T-cell (primary cell): ENCODE measurements around the gene KSR2. TPM values are rescaled to one million over a fixed set of nuclear protein-coding genes. Genes with fewer than 3 reads are reported as not detected.

ENCODE experiments used
- ATAC-seq, 4 experiments: fragments of 200-7000 bp in 3 of 4; fragments of 150-1000 bp in 1 of 4; cut with Tn5 transposase; replicated peaks in 1 of 4; 1 replicate in 3 of 4; 2 replicates in 1 of 4; pipeline ENCODE4 v1.10.0; 2021; ENCODE audit warnings: moderate library complexity in 3 of 4, mild to moderate bottlenecking in 2 of 4, moderate number of reproducible peaks in 1 of 4
- CTCF ChIA-PET, 2 donors: fragments of 300-600 bp; sonication (Branson Sonifier 250); formaldehyde crosslinking; loops; one replicate each; lab custom pipeline; 2022; ENCODE audit warnings: antibody characterized with exemption in 2 of 2; lab: Charles Lee
- POLR2A ChIA-PET, 2 donors: fragments of 300-600 bp; sonication (Branson Sonifier 250); formaldehyde crosslinking; loops; one replicate each; lab custom pipeline; 2022; ENCODE audit warnings: antibody characterized with exemption in 2 of 2; lab: Charles Lee
- DNase-seq, 35 experiments: peaks; one replicate each; pipeline versions ENCODE4 v3.0.0 to v3.0.0-alpha.2; 2013 to 2023
- H3K27ac ChIP-seq: one replicate; pipeline ENCODE4 v1.5.1; 2013; ENCODE audit warnings: low read length
- H3K27me3 ChIP-seq, 2 experiments: replicated peaks in 1 of 2; 1 replicate in 1 of 2; 2 replicates in 1 of 2; pipeline versions ENCODE4 v1.6.1 to v1.7.0; 2013; ENCODE audit warnings: low read length in 1 of 2, mixed read lengths in 1 of 2; ENCODE audit not compliant: control insufficient read depth in 2 of 2, insufficient read depth in 2 of 2; ENCODE audit errors: extremely low read depth in 1 of 2
- H3K36me3 ChIP-seq, 2 donors: 1 replicate in 1 of 2; 2 replicates in 1 of 2; pipeline versions ENCODE4 v1.6.1 to v1.7.0; 2013; ENCODE audit warnings: low read length in 1 of 2; ENCODE audit not compliant: control insufficient read depth in 2 of 2, insufficient read depth in 1 of 2; ENCODE audit errors: extremely low read depth in 1 of 2
- H3K4me1 ChIP-seq, 2 experiments: 1 replicate in 1 of 2; 2 replicates in 1 of 2; pipeline versions ENCODE4 v1.6.1 to v1.7.0; 2013; ENCODE audit warnings: low read length in 2 of 2, mixed read lengths in 1 of 2; ENCODE audit not compliant: insufficient read depth in 2 of 2, control insufficient read depth in 1 of 2; ENCODE audit errors: extremely low read depth in 1 of 2
- H3K4me3 ChIP-seq, 2 donors: 1 replicate in 1 of 2; 2 replicates in 1 of 2; pipeline versions ENCODE4 v1.5.1 to v1.7.0; 2013; ENCODE audit warnings: mild to moderate bottlenecking in 2 of 2, low read length in 1 of 2, moderate library complexity in 1 of 2; ENCODE audit not compliant: control insufficient read depth in 1 of 2; ENCODE audit errors: extremely low read depth in 1 of 2
- H3K9me3 ChIP-seq: 2 replicates; pipeline ENCODE4 v1.7.0; 2013
- H3K27ac Mint-ChIP-seq, 2 donors: one replicate each; pipeline ENCODE4 v1.8.0; 2020 to 2021; ENCODE audit warnings: mild to moderate bottlenecking in 2 of 2, mixed read lengths in 2 of 2
- H3K27me3 Mint-ChIP-seq, 2 donors: one replicate each; pipeline ENCODE4 v1.8.0; 2021 to 2022; ENCODE audit warnings: mixed read lengths in 2 of 2
- H3K36me3 Mint-ChIP-seq: one replicate; pipeline ENCODE4 v1.8.0; 2021; ENCODE audit warnings: mixed read lengths
- H3K4me1 Mint-ChIP-seq, 3 donors: one replicate each; pipeline ENCODE4 v1.8.0; 2020 to 2022; ENCODE audit warnings: mixed read lengths in 3 of 3, mild to moderate bottlenecking in 1 of 3
- H3K4me3 Mint-ChIP-seq, 3 donors: one replicate each; pipeline ENCODE4 v1.8.0; 2020 to 2022; ENCODE audit warnings: mild to moderate bottlenecking in 3 of 3, mixed read lengths in 3 of 3, moderate library complexity in 3 of 3
- H3K9me3 Mint-ChIP-seq, 3 donors: one replicate each; pipeline ENCODE4 v1.8.0; 2020 to 2022; ENCODE audit warnings: mixed read lengths in 3 of 3
- WGBS: methylation state at CpG from one replicate; pipeline ENCODE4 v1.1.5; 2013; ENCODE audit warnings: missing lambda C conversion rate; ENCODE audit not compliant: insufficient coverage; 5-methylcytosine and 5-hydroxymethylcytosine counted together
- total RNA-seq, 35 experiments: library from RNA in 6 of 35; stranded (reverse) in 6 of 35; fragments of 120-200 nt in 1 of 35; gene quantifications; one replicate each; pipeline versions ENCODE4 v1.2.1 to v1.2.4 and lab custom pipeline; 2013 to 2026

Gene KSR2
- total RNA-seq, 5 donors from 2014 or later (not counting 1 experiment from before 2014, with no cell fraction given), result 0.03 to 0.10 (median 0.06) TPM

- ATAC-seq (no peak), DNase-seq (no peak)
- H3K9me3 ChIP-seq, result no peaks in the 10 kb centered on the region
- Mint-ChIP-seq H3K36me3 (no peaks in the 10 kb centered on the region), H3K27me3 (peaks cover 0 to 2% of the 10 kb centered on the region in 2 donors), H3K4me1 (no peaks in the 10 kb centered on the region), H3K9me3 (peaks cover 0 to 14% (median 0%) of the 10 kb centered on the region in 3 donors), H3K27ac (no peak overlapping the region), H3K4me3 (no peak overlapping the region)
- 46% methylated on average over 5 of the region's 8 CpGs for WGBS
- no peak overlapping the region for H3K4me3 ChIP-seq
- no peaks in the 10 kb centered on the region for H3K36me3 ChIP-seq
- no peak overlapping the region for H3K27ac ChIP-seq
- no peaks in the 10 kb centered on the region for H3K4me1 ChIP-seq
- no peaks in the 10 kb centered on the region for H3K27me3 ChIP-seq
- POLR2A ChIA-PET, result no interaction called here
- CTCF ChIA-PET, result no interaction called here
Measured at GRCh38 chr12:117671734-117672133, 297.1 kb downstream of the KSR2 start.

- Histone ChIP-seq H3K4me3 (no peak overlapping the region), H3K9me3 (no peaks in the 10 kb centered on the region), H3K4me1 (no peaks in the 10 kb centered on the region), H3K36me3 (no peaks in the 10 kb centered on the region), H3K27me3 (peaks cover 0 to 4% of the 10 kb centered on the region in 2 experiments), H3K27ac (no peak overlapping the region)
- no peaks in the 10 kb centered on the region for H3K4me1 Mint-ChIP-seq
- no peaks in the 10 kb centered on the region for H3K27me3 Mint-ChIP-seq
- H3K36me3 Mint-ChIP-seq, result no peaks in the 10 kb centered on the region
- no peaks in the 10 kb centered on the region for H3K9me3 Mint-ChIP-seq
- no peak overlapping the region for H3K27ac Mint-ChIP-seq
- ChIA-PET CTCF (interaction anchor here in 1 of 2 donors (0.6 kb wide), 1 partner anchor 289 kb away, joined by 3 read pairs; no protein-coding TSS in a partner anchor), POLR2A (no interaction called here)
- H3K4me3 Mint-ChIP-seq, result no peak overlapping the region
- DNase-seq (no peak), ATAC-seq (no peak)
- 80% methylated on average over 3 of the region's 5 CpGs for WGBS
Measured at GRCh38 chr12:117664169-117664568, 304.6 kb downstream of the KSR2 start.

- no peak overlapping the region for H3K27ac Mint-ChIP-seq
- Histone ChIP-seq H3K36me3 (no peaks in the 10 kb centered on the region), H3K9me3 (no peaks in the 10 kb centered on the region), H3K27ac (no peak overlapping the region), H3K27me3 (peaks cover 0 to 4% of the 10 kb centered on the region in 2 experiments), H3K4me3 (no peak overlapping the region), H3K4me1 (no peaks in the 10 kb centered on the region)
- DNase-seq, result no peak
- POLR2A ChIA-PET, result no interaction called here
- peaks cover 0 to 6% (median 4%) of the 10 kb centered on the region in 3 donors for H3K9me3 Mint-ChIP-seq
- CTCF ChIA-PET, result no interaction called here
- no peak for ATAC-seq
- H3K27me3 Mint-ChIP-seq, result no peaks in the 10 kb centered on the region
- H3K4me3 Mint-ChIP-seq, result no peak overlapping the region
- H3K4me1 Mint-ChIP-seq, result no peaks in the 10 kb centered on the region
- no peaks in the 10 kb centered on the region for H3K36me3 Mint-ChIP-seq
- 40% methylated on average over 1 of the region's 8 CpGs for WGBS
Measured at GRCh38 chr12:117662620-117663395, 306.0 kb downstream of the KSR2 start.

GRCh38 chr12:117662220-117662619, 306.6 kb downstream of the KSR2 start:
- no peaks in the 10 kb centered on the region for H3K27me3 Mint-ChIP-seq
- DNase-seq (no peak), ATAC-seq (no peak)
- no peak overlapping the region for H3K27ac ChIP-seq
- H3K4me1 Mint-ChIP-seq, result no peaks in the 10 kb centered on the region
- peaks cover 0 to 4% of the 10 kb centered on the region in 2 experiments for H3K27me3 ChIP-seq
- H3K9me3 Mint-ChIP-seq, result peaks cover 0 to 8% (median 5%) of the 10 kb centered on the region in 3 donors
- no peaks in the 10 kb centered on the region for H3K9me3 ChIP-seq
- H3K36me3 Mint-ChIP-seq, result no peaks in the 10 kb centered on the region
- no peak overlapping the region for H3K27ac Mint-ChIP-seq
- no peak overlapping the region for H3K4me3 ChIP-seq
- ChIA-PET POLR2A (no interaction called here), CTCF (no interaction called here)
- no peaks in the 10 kb centered on the region for H3K36me3 ChIP-seq
- H3K4me1 ChIP-seq, result no peaks in the 10 kb centered on the region
- H3K4me3 Mint-ChIP-seq, result no peak overlapping the region
- no CpG with 5 or more reads among the region's 6 CpGs for WGBS

- Mint-ChIP-seq H3K27me3 (no peaks in the 10 kb centered on the region), H3K4me3 (no peak overlapping the region), H3K4me1 (no peaks in the 10 kb centered on the region), H3K27ac (no peak overlapping the region), H3K36me3 (no peaks in the 10 kb centered on the region), H3K9me3 (peaks cover 0 to 8% (median 5%) of the 10 kb centered on the region in 3 donors)
- H3K36me3 ChIP-seq, result no peaks in the 10 kb centered on the region
- ATAC-seq, result no peak
- H3K4me3 ChIP-seq, result no peak overlapping the region
- H3K4me1 ChIP-seq, result no peaks in the 10 kb centered on the region
- ChIA-PET POLR2A (no interaction called here), CTCF (no interaction called here)
- H3K27me3 ChIP-seq, result peaks cover 0 to 4% of the 10 kb centered on the region in 2 experiments
- H3K27ac ChIP-seq, result no peak overlapping the region
- 73% methylated on average over 1 of the region's 3 CpGs for WGBS
- H3K9me3 ChIP-seq, result no peaks in the 10 kb centered on the region
- no peak for DNase-seq
Measured at GRCh38 chr12:117661471-117661870, 307.3 kb downstream of the KSR2 start.

GRCh38 chr12:117660896-117661295, 307.9 kb downstream of the KSR2 start:
- ChIA-PET CTCF (no interaction called here), POLR2A (no interaction called here)
- H3K4me1 Mint-ChIP-seq, result no peaks in the 10 kb centered on the region
- no peaks in the 10 kb centered on the region for H3K4me1 ChIP-seq
- H3K27me3 ChIP-seq, result peaks cover 0 to 4% of the 10 kb centered on the region in 2 experiments
- peaks cover 0 to 8% (median 5%) of the 10 kb centered on the region in 3 donors for H3K9me3 Mint-ChIP-seq
- DNase-seq (no peak), ATAC-seq (no peak)
- H3K27ac ChIP-seq, result no peak overlapping the region
- no peaks in the 10 kb centered on the region for H3K36me3 ChIP-seq
- H3K4me3 Mint-ChIP-seq, result no peak overlapping the region
- no peaks in the 10 kb centered on the region for H3K27me3 Mint-ChIP-seq
- no peak overlapping the region for H3K4me3 ChIP-seq
- no peaks in the 10 kb centered on the region for H3K36me3 Mint-ChIP-seq
- H3K9me3 ChIP-seq, result no peaks in the 10 kb centered on the region
- H3K27ac Mint-ChIP-seq, result no peak overlapping the region
- no CpG with 5 or more reads among the region's 3 CpGs for WGBS
